Fibroblast of lung (primary cell): ENCODE data around the gene USP12.

ENCODE experiments used
- CTCF ChIP-seq, 2 donors: IDR thresholded peaks in 1 of 2; conservative IDR thresholded peaks in 1 of 2; 1 replicate in 1 of 2; 2 replicates in 1 of 2; pipeline ENCODE4 v1.5.1; 2011 to 2012; ENCODE audit warnings: low read length in 2 of 2, control low read depth in 1 of 2, inconsistent platforms in 1 of 2, low read depth in 1 of 2, mild to moderate bottlenecking in 1 of 2
- EZH2 ChIP-seq: IDR thresholded peaks from 2 replicates; pipeline ENCODE4 v1.5.1; 2012; ENCODE audit warnings: low read length, control low read depth, mild to moderate bottlenecking; ENCODE audit errors: missing control alignments

- TF ChIP-seq CTCF (conservative IDR thresholded peaks at IDR 0.05 in 1 of 2, IDR thresholded peaks at IDR 0.05 in 1 of 2; ENCODE audit: low read depth in 1 of 2, low read length in 2 of 2) (no peak), EZH2 (no peak)
Measured at GRCh38 chr13:27189192-27189591, 17.6 kb upstream of the USP12 start.
